Stimulated activated CD8-positive, alpha-beta memory T cell treated with anti-CD3 and anti-CD28 coated beads, Interleukin-4, amount 100 ng/mL, for 4 hours (primary cell): ENCODE measurements around the gene ZNF174.

Experiments used
- DNase-seq, 2 donors: peaks; one replicate each; pipeline ENCODE4 v3.0.0-alpha.2; 2020; ENCODE audit warnings: low read depth in 2 of 2, low spot score in 1 of 2

Gene ZNF174

DNA sequence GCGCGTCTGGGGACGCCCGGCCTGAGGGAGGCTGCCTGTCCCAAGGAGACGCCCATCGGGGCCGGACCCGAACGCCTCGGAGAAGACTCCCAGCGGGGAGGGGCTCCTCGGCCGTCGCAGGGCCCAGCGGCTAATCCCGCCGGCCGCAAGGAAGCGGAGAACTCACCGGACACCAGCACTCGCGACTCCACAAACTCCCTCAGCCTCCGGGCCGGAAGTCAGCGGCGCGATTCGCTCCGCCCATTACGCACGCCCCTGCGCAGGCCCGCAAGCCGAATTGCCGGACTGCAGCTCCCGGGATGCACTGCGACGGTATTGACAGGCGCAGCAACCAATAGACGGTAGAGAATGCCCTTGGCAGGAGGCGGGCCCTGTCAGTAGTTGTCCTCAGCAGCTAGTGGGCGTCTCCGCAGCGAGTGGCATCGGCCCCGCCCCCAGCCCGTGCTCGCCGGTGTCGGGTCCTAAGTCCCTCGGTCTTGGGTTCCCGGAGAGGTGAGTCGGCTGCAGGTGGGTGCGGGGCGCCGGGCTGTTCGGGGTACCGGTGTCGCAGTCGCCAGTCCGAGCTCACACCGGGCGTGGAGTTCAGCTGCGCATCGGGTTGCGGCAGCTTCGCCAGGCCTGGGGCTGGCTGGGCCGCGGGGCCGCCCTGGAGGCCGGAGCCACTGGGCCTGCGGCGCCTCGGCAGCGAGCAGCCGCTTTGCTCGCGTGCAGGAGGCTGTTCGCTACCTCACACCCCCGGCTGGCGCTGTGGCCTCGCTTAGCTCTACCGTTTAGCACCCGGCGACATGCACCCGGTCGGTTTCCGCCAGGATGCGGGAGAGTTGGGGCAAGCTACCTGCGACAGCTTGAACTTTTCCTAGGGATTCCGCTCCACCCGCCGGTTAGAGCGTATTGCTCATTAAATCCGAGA, at the start of gene ZNF174, which contains the start of gene ZSCAN32:
TSS of gene ZNF174 (plus strand) at position 437 of the 910 bp plus-strand sequence. CDS start 790 bp downstream, outside the sequence.
TSS of gene ZSCAN32 (minus strand) at position 226 of the 910 bp plus-strand sequence. CDS start 3,447 bp downstream, outside the sequence.
- peak; percentile 95 to 97 for DNase-seq

DNA sequence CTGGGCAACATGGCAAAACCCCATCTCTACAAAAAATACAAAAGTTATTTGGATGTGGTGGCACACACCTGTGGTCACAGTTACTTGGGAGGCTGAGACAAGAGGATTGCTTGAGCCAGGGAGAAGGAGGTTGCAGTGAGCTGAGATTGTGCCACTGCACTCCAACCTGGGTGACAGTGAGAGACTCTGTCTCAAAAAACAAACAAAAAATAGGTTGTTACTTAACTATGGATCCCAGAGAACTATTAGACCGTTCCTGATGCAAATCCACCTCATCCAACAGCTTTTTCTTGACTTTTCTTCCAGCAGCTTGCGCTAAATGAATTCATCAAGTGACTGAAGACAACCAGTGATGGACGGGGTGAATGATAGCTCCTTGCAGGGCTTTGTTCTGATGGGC, 45.4 kb upstream of the ZNF174 start, which contains the start of gene OR2C1:
TSS of gene OR2C1 (plus strand) at position 301 of the 400 bp plus-strand sequence. CDS start at position 353, 52 bp downstream.
- DNase-seq: no peak

DNA sequence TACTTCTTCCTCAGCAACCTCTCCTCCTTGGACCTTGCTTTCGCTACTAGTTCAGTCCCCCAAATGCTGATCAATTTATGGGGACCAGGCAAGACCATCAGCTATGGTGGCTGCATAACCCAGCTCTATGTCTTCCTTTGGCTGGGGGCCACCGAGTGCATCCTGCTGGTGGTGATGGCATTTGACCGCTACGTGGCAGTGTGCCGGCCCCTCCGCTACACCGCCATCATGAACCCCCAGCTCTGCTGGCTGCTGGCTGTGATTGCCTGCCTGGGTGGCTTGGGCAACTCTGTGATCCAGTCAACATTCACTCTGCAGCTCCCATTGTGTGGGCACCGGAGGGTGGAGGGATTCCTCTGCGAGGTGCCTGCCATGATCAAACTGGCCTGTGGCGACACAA, 44.9 kb upstream of the ZNF174 start:
- no peak for DNase-seq

DNA sequence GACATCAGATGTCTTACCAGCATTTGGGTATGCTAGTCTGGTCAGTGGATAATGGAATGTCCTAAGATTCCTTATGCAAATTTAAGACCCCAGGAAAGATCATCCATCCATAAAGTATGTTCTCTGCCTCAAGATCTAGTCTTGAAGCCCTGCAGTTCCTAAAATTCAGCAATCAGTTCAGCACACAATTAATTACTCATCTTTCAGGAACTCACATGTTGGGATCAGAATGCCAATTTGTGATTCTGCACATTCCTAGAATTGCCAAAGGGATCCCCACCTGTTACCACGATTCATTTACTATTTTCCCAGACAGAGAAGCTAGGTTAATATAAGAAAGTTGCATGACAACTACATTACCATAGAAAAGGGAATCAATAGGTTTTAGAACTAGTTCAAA, 42.1 kb upstream of the ZNF174 start:
- no peak for DNase-seq

DNA sequence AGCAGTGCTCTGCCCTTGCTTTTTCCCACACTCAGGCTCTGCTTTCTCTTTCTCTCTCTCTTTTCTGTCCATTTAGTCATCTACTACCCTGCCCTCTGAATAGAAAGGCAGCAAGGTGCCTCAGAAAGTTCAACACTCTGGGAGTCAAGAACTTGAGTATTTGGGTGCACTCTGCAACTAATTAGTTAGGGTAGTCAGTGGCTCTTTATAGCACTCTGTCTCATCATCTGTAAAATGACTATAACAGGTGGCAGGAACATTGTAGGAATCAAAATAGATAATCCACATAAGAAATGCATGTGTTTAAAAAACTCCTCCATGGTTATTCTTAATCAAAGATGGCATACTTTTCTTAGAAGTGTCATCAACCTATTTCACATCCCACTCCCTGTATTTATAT, 38.1 kb upstream of the ZNF174 start:
- DNase-seq: no peak

DNA sequence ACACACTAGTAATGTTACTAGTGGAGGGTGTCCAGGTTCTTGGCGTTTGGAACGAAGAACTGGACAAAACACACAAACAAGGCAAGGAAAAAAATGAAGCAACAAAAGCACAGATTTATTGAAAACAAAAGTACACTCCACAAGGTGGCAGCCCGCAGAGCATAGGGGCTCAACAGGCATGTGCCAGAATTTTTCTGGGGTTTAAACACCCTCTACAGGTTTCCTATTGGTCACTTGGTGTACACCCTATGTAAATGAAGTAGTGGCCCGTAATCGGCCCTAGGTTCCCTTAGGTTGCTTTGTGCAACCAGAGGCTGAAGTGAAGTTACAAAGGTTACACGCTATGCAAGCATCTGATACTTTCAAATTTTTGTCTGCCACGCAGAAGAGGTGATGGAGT, 37.2 kb upstream of the ZNF174 start:
- DNase-seq: no peak

DNA sequence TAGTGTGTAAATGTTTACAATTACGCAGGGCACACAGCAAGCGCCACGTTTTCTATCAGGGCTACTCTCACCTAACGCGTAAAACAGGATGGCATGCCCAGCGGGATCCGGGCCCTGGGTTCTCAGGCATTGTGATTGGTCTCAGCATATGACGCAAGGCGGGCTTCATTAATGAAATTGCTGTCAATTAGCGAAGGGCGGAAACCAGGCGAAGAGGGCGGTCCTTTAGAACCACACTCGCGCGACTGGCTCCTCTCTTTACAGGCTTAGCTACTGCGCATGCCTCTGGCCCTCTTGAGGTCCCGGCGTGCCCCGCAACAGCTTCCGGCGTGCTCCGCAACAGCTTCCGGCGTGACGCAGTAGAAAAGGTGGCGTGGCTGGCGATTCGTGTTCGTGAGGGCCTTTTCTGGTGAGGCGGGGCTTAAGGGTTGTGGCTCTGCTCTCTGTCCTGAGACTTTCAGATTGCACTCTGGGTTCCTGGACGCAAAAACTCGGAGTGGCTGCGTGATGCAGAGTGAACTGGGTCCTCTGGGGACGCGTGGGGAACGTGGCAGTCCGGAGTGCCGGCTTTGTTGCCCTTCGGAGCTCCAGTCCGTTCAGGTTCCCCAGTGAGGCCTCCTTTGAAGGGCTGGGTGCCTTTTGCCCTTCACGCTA, 36.1 kb upstream of the ZNF174 start:
- peak; percentile 60 to 75 for DNase-seq

DNA sequence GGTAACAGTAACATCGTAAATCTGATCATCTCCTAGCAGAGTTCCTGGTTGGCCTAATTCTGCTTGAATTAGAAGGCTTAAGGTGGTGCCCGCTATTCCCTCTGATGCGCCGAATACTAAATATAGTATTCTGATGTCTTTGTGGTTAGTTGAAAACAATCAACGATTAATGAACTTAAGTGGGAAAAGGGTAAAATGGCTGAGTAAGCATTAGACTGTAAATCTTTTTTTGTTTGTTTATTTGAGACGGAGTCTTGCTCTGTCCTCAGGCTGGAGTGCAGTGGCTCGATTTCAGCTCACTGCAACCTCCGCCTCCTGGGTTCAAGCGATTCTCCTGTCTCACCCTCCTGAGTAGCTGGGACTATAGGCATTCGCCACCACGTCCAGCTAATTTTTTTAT, 31.9 kb upstream of the ZNF174 start:
- DNase-seq: no peak

DNA sequence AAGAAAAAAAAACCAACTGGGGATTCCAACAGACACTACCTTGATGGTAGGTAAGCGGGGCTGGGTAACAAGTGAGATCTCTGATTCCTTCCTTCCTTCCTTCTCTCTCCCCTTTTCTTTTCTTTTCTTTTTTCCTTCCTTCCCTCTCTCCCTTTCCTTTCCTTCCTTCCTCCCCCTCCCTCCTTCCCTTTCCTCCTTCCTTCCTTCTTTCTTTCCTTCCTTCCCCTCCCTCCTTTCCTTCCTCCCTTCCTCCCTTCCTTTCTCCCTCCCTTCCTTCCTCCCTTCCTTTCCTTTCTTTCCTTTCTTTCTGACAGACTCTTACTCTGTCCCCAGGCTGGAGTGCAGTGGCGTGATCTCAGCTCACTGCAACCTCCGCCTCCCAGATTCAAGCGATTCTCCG, 25.3 kb upstream of the ZNF174 start:
- no peak for DNase-seq

DNA sequence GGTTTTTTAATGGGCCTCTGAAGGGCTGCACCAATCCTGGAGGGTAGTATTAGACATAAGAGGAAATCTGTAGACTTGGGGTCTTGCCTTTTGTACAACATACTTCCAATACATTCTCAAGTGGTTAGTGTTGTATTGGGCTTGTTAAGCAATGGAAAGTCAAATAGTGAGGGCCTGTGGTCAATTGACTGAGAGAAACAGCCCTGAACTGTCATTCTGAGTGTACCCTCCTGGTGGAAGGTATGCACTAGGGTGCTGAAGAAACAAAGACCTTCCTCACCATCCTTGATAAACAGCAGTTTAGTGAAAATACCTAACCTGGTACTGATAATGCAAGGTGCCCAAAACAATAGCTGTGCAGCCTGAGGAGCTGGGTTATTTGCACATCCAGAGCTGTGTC, 23.1 kb upstream of the ZNF174 start:
- no peak for DNase-seq

DNA sequence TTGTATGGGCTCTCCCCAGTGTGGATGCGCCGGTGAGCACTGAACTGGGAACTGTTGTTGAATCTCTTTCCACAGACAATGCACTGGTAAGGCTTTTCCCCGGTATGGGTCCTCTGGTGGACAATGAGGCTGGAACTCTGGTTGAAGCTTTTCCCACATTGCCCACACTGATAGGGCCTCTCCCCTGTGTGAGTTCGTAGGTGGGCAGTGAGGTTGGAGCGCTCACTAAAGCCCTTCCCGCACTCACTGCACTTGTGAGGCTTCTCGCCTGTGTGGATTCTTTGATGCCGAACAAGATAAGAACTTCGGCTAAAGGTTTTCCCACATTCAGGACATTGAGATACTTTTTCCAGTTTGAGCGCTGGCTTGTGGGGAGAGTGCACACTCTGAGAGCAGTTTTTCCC, 18.0 kb upstream of the ZNF174 start:
- DNase-seq: no peak

DNA sequence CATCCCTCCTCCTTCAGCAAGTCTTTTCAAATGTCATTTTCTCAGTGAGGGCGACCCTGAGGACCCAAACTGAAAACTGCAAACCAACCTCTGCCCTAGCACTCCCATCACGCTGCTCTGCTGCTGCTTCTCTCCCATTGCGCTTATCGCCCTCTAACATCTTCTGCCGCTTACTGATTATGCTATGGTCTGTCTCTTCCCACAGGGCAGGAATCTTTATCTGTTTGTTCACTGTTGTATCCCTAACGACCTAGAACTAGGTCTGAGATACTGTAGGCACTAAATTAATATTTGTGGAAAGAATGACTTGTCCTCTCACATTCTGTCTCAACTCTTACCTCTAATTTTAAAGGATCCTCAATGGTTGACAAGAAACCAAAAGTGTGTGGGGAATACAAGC, 12.7 kb upstream of the ZNF174 start:
- DNase-seq: no peak

DNA sequence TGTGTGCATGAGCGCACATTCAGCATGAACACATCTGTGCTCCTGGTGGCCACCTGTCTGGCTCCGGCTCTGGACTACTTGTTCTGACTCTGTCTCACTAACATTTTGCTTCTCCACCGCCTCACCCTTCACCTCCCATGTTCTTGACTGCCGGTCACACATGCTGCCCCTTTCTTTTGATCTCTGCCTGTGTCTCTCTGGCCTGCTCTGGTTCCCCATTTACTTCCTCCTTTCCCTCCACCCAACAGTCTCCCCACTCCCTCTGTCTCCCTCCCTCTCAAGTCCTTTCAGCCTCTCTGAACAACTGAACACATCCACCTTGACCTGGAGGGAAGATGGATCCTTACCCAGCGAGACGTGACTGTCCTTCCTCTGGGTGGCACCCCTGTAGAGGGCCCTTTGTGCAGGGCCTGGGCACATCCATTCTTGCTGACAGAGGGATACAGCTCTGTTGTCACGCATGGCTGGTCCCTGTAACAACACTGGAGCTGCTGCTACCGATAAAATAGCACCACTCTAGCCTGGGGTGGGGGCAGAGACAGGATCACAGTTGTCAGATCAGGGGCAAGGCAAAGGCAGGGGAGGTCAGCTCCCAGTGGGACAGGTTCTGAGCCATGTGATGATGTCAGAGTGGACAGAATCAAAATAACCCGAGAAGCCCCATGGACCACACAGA, 11.2 kb upstream of the ZNF174 start:
- DNase-seq: no peak

DNA sequence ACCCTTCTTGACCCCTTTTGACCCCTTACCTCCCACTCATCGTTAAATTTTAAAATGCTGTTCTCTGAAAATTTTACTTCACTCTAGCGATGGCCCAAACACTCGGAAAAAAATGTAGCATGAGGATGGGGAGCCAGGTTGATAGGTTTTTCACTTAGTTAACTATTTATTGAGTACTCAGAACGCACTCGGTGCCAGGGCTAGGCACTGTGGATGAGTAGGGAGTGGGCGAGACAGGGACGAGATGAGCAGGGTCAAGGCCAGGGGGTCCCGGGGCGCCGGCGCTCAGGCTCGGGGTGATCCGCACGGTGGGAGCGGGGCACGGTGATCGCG, 603 bp upstream of the ZNF174 start:
- no peak for DNase-seq

DNA sequence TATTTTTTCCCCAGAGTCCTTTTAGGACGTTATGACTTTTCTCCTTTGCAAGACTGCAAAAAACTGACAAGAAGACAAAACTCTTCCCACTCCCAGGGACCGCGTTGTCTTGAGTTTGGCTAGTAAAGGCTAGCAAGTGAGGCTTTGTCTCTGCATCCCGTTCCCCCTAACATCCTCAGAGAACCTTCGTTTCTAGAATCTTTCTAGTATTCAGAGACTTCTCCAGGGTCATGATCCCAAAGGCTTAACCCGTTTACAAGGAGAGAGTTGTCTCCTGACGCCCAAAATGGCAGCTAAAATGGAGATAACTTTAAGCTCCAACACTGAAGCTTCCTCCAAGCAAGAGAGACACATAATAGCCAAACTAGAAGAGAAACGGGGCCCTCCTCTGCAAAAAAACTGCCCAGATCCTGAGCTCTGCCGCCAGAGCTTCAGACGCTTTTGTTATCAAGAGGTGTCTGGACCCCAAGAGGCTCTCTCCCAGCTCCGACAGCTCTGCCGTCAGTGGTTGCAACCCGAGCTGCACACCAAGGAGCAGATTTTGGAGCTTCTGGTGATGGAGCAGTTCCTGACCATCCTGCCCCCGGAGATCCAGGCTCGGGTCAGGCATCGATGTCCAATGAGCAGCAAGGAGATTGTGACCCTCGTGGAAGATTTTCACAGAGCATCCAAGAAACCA, 843 bp downstream of the ZNF174 start:
- no peak for DNase-seq

DNA sequence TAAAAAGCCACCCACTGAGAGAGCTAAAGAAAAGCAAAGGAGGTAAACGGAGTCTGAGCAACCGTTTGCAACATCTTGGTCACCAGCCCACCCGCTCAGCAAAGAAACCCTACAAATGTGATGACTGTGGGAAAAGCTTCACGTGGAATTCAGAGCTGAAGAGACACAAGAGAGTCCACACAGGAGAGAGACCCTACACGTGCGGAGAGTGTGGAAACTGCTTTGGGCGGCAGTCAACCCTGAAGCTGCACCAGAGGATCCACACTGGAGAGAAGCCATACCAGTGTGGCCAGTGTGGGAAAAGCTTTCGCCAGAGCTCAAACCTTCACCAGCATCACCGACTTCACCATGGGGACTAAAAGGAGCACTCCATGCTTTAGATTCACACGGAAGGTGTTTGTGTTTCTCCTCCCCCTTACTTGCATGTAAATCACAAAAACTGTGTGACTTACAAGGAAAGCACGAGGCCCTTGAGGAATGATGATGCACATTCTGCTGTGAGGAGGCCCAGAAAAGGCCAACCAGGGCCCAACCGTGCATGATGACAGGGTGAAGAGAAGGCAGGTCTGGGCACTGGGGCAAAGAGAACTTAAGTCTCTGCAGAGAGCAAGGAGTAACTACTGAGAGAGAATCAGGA, 7.7 kb downstream of the ZNF174 start:
- DNase-seq: no peak

DNA sequence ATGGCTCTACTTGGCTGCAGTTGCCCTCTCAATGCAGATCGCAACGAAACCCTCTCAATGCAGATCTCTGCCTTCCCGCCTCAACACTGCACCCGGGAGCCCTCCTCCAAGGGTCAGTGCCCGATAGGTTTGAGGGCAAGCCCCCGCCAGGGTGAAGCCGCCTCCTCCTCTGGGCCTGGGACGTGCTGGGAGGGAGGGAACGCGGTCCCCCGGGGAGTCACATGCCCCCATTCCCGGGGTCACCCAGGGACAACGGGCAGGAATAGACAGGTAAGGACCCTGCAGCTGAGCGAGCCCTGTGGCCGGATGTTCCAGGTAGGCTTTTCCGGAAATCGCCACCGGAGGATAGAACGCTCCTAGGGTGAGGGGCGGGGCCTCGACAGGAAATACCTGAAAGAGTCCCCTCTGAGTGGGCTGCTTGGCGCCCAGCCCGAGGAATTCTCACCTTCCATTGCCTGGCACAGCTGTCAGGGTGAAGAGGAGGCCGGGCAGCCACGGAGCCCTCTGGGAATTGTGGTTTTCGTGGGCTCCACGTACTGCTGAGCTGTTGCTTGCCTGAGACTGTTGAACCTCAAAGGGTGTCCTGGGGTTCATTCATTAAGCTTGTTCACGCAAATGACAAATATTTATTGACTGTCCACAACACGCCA, 12.8 kb downstream of the ZNF174 start:
- DNase-seq: no peak

DNA sequence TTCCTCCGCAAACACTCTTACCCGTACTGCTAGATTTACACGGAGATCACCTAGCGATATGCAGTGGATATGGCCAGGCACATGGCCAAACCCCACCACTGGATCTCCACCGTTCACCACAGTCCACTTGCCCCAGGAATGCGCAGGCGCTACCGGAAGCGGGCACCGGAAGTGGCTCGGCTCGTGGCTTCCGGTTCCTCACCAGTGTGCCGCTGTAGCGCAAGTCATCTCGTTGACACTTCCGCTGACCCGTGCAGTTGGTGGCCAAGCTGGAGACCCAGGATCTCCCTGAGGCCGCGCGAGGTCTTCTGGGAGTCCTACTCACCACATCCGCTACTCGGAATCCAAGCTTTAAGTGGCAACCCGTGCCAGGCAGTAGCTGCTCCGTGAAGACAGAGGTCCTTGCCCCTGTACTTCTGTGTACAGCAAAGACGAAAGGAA, 30.8 kb downstream of the ZNF174 start:
- peak in 1 of 2 donors; percentile 10 for DNase-seq

DNA sequence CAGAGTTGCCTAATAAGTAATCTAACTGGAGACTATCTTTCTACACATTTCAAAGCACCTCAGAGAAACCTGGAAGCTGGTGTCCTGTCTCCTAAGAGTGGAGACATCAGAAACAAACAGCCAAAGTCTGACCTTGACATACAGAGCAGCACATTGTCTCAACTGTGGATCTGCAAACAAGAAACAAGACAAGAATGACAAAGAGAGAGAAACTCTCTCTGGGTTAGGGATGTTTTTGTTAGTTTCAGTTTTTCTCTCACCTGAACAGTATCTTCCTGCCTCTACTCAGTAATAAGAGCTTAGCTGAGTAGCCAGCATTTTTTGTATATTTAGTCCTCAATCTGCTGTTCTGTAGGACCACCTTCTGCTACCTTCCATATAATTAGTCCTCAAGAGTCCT, 33.4 kb downstream of the ZNF174 start:
- DNase-seq: no peak

DNA sequence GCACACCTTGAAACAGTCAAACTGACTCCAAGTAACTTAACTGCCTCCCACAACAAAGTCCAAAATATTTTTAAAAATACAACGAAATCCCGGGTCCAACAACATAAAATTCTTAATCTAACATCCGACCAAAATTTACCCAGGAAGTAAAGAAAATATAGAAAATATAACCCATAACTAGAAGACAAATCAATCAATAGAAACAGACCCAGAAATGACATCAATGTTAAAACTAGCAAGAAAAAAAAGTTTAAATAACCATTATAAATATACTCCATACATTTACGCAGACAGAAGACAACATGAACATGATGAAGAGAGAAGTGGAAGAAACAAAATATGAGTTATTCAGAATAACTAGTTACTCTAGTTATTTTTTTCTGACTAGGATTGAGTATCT, 38.6 kb downstream of the ZNF174 start:
- DNase-seq: no peak
